GM21737 (cell line): Measurements from ENCODE around the gene DRC7.

ENCODE experiments used
- ATAC-seq: cut with Tn5 transposase; IDR thresholded peaks from one replicate; pipeline ENCODE4 v1.9.1; 2021; ENCODE audit warnings: mild to moderate bottlenecking, moderate library complexity; ENCODE audit not compliant: unreplicated experiment

Gene DRC7

GRCh38 chr16:57690782-57691471, 3.7 kb upstream of the DRC7 start:
- ATAC-seq, result no peak

- ATAC-seq, result no peak
Observed at GRCh38 chr16:57692636-57693035, 2.0 kb upstream of the DRC7 start.

GRCh38 chr16:57693550-57693949, 1.1 kb upstream of the DRC7 start:
- no peak for ATAC-seq

- no peak for ATAC-seq
Observed at GRCh38 chr16:57694231-57694724, 328 bp upstream of the DRC7 start.

GRCh38 chr16:57695680-57696069, 1.1 kb downstream of the DRC7 start:
- no peak for ATAC-seq

- no peak for ATAC-seq
Observed at GRCh38 chr16:57696240-57696639, 1.6 kb downstream of the DRC7 start.

GRCh38 chr16:57697896-57698537, 3.4 kb downstream of the DRC7 start:
- ATAC-seq, result no peak

GRCh38 chr16:57698812-57699405, 4.3 kb downstream of the DRC7 start:
- no peak for ATAC-seq

DNA sequence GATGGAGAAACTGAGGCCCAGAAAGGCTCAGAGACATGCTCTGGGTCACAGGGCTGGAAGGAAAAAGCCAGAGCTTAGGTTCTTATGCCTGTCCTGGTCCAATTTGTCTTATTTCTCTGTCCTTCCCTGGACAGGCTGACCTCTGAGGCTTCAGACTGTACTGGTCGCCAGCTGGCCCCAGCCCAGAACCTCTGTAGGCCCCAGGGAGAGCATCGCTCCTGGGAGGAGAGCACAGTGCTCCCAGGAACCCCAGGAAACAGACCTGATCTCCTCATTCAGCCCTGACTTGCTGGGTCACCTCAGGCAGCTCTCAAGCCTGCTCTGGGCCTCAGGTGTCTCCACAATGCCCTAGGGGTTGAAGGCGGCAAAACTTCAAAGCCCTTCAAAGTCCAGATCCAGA, 4.9 kb downstream of the DRC7 start:
- ATAC-seq, result no peak

- ATAC-seq, result no peak
Observed at GRCh38 chr16:57699899-57700298, 5.3 kb downstream of the DRC7 start.

GRCh38 chr16:57700781-57701551, 6.4 kb downstream of the DRC7 start:
- no peak for ATAC-seq

DNA sequence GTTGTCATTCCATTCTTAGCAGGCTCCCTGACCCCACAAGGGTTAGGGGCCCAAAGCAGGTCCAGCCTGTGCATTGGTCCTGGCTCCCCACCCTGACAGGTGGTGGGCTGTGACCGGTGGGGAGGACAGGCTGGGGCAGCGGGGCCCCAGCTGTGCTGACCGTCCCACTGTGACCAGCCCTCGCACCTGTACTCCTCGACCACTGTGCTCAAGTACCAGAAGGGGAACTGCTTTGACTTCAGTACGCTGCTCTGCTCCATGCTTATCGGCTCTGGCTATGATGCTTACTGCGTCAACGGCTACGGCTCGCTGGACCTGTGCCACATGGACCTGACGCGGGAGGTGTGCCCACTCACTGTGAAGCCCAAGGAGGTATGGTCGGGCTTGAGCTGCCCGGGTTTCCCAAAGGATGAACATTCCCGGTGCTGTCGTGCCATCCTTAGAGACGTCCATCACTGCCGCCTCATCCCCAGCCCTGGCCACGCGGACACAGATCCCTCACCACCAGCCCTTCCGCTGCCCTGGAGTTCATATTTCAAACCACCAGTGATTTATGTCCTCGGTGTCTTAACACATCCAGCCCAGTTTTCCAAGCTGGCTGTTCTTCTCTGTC, 7.3 kb downstream of the DRC7 start:
- no peak for ATAC-seq

DNA sequence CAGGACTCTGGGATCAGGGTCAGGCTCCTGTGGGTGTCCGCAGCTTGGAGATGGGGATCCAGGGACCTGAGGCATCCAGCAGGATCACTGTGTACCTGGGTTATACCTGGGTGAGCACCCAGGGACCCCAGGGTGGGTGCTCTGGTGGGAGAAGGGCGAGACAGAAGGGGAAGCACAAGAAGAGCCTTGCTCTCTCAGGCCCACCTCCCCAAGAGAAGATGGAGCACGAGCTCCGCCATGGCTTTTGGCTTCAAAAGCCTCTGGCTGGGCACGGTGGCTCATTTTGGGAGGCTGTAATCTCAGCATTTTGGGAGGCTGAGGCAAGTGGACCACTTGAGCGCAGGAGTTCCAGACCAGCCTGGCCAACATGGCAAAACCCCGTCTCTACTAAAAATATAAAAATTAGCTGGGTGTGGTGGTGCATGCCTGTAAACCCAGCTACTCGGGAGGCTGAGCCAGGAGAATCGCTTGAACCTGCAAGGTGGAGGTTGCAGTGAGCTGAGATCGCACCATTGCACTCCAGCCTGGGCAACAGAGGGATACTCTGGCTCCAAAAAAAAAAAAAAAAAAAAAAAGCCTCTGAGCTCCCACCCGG, 8.9 kb downstream of the DRC7 start:
- ATAC-seq, result no peak

DNA sequence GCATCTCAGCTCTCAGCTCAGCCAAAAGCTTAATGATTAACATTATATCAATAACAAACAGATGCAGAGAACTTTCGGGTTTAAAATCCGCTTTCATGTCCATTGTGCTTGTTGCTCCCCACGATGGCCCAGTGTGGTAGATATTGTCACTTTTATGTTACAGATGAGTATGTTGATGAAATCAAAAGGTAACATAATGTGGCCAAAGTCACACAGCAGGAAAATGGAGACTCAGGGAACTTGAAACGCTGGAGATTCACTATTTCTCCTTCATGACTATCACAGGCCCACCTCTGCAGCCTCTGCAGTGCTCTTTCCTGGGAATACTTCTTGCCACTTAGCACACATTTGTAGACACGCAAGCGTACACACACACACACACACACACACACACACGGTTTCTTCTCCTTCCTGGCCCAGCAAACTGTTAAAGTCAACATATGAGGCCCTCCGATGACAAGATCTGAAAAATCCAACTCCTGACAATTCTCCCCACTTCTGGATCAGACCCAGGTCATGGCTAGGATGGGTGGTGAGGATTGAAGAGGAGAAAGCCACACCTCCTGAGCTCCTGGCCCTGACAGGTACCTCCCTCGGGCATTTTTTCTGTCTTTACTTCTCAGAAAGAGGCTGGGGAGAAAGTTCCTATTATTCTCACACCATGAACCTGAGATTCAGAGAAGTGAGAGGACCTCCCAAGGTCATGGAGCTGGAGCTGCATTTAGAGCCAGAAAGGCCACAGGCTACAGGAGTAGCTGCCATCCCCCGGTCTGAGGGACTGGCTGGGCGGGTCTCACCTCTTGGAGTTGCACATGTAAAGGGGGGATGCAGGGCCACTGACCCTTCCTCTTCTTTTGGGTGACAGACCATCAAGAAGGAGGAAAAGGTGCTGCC, 9.7 kb downstream of the DRC7 start:
- ATAC-seq, result no peak

- ATAC-seq, result no peak
Observed at GRCh38 chr16:57704905-57705852, 10.6 kb downstream of the DRC7 start.

GRCh38 chr16:57706717-57707116, 12.1 kb downstream of the DRC7 start:
- no peak for ATAC-seq

DNA sequence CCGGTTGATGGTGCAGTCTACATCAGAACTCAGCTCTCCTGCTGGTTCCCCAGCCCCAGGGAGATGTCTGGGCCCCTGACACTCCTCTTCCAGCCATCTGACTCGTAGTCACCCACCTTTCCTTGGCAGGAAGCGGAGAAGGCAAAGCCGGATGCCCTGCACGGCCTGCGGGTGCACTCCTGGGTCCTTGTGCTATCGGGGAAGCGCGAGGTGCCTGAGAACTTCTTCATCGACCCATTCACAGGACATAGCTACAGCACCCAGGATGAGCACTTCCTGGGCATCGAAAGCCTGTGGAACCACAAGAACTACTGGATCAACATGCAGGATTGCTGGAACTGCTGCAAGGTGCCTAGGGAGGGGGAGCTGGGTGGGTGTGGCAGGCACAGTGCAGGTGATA, 12.7 kb downstream of the DRC7 start:
- no peak for ATAC-seq

DNA sequence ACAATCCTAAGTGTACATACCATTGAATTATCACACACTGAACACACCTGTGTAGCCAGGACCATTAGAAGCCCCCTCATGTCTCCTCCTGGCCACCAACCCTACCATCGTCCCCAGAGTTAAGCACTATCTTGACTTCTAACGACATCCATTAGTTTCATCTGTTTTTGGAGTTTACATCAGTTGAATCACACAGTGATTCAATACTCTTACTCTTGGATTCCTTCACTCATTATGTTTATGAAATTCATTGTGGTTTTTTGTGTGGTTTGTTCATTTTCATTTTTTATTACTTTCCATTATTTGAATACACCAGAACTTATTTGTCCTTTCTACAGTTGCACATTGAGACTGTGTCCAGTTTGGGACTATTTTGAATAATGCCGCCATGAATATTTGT, 13.6 kb downstream of the DRC7 start:
- ATAC-seq, result no peak

DNA sequence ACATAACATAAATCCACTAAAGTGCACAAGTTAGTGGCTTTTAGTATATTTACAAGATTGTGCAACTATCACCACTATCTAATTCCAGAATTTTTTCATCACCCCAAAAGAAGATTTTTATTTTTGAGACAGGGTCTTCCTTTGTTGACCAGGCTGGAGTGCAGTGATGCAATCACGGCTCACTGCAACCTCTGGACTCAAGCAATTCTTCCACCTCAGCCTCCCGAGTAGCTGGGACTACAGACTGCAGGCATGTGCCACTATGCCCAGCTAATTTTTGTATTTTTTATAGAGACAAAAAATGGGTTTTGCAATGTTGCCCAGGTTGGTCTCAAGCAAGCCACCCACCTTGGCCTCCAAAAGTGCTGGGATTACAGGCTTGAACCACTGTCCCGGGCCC, 15.1 kb downstream of the DRC7 start:
- ATAC-seq, result no peak
